Osteoblast (primary cell): ENCODE data around the gene DNAJC10. TPM values are rescaled to one million over a fixed set of nuclear protein-coding genes. Genes with fewer than 3 reads are reported as not detected.

Source experiments
- DNase-seq: peaks from one replicate; pipeline ENCODE4 v3.0.0; 2011; ENCODE audit warnings: low spot score, mixed read lengths; ENCODE audit not compliant: insufficient read length; ENCODE audit errors: missing footprints
- H2AFZ ChIP-seq: 2 replicates; pipeline ENCODE4 v1.6.0; 2011; ENCODE audit warnings: mild to moderate bottlenecking, low read length
- H3K27ac ChIP-seq: 2 replicates; pipeline ENCODE4 v1.5.1; 2011; ENCODE audit warnings: mild to moderate bottlenecking, low read depth, low read length, moderate library complexity
- H3K27me3 ChIP-seq: 2 replicates; pipeline ENCODE4 v1.6.0; 2012; ENCODE audit warnings: mild to moderate bottlenecking, control low read depth, inconsistent platforms, low read length, moderate library complexity; ENCODE audit not compliant: insufficient read depth
- H3K36me3 ChIP-seq: 2 replicates; pipeline ENCODE4 v1.5.1; 2011; ENCODE audit warnings: mild to moderate bottlenecking, low read length, control low read depth, moderate library complexity; ENCODE audit not compliant: insufficient read depth
- H3K4me1 ChIP-seq: 2 replicates; pipeline ENCODE4 v1.5.1; 2011; ENCODE audit warnings: mild to moderate bottlenecking, low read length, control low read depth, moderate library complexity; ENCODE audit not compliant: insufficient read depth
- H3K4me2 ChIP-seq: 2 replicates; pipeline ENCODE4 v1.6.0; 2011; ENCODE audit warnings: mild to moderate bottlenecking, low read length; ENCODE audit not compliant: insufficient read depth
- H3K4me3 ChIP-seq: fragments of 200-600 bp; sonication (generic); 3 replicates; pipeline ENCODE4 v1.5.1; 2012; ENCODE audit warnings: mild to moderate bottlenecking, low read length, inconsistent platforms; ENCODE audit not compliant: insufficient read depth
- H3K79me2 ChIP-seq: 2 replicates; pipeline ENCODE4 v1.6.0; 2012; ENCODE audit warnings: mild to moderate bottlenecking, low read length, control low read depth, inconsistent platforms; ENCODE audit not compliant: insufficient read depth
- H3K9me3 ChIP-seq: 2 replicates; pipeline ENCODE4 v1.5.1; 2011; ENCODE audit warnings: low read depth, low read length, control low read depth
- H4K20me1 ChIP-seq: 2 replicates; pipeline ENCODE4 v1.6.0; 2012; ENCODE audit warnings: mild to moderate bottlenecking, low read length, control low read depth; ENCODE audit not compliant: insufficient read depth
- total RNA-seq: library from RNA; depleted of rRNA; stranded (reverse); fragments of >200 nt; gene quantifications from 2 replicates; pipeline ENCODE4 v1.2.3, GENCODE V29; 2012
- TF ChIP-seq, protein P1 (sequence below): IDR thresholded peaks from 2 replicates; pipeline ENCODE4 v1.5.1; 2011; ENCODE audit warnings: mild to moderate bottlenecking, low read depth, low read length, moderate library complexity; ENCODE audit errors: extremely low read depth

The DNAJC10 gene
- total RNA-seq, 1 donor, result 112 TPM

- H2AFZ ChIP-seq, result no peak overlapping the region
- TF ChIP-seq, protein P1, sequence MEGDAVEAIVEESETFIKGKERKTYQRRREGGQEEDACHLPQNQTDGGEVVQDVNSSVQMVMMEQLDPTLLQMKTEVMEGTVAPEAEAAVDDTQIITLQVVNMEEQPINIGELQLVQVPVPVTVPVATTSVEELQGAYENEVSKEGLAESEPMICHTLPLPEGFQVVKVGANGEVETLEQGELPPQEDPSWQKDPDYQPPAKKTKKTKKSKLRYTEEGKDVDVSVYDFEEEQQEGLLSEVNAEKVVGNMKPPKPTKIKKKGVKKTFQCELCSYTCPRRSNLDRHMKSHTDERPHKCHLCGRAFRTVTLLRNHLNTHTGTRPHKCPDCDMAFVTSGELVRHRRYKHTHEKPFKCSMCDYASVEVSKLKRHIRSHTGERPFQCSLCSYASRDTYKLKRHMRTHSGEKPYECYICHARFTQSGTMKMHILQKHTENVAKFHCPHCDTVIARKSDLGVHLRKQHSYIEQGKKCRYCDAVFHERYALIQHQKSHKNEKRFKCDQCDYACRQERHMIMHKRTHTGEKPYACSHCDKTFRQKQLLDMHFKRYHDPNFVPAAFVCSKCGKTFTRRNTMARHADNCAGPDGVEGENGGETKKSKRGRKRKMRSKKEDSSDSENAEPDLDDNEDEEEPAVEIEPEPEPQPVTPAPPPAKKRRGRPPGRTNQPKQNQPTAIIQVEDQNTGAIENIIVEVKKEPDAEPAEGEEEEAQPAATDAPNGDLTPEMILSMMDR, result no peak
- H3K4me2 ChIP-seq, result no peak overlapping the region
- H4K20me1 ChIP-seq, result no peaks in the 10 kb centered on the region
- H3K4me3 ChIP-seq, result no peak overlapping the region
- H3K79me2 ChIP-seq, result no peaks in the 10 kb centered on the region
- H3K27ac ChIP-seq, result no peak overlapping the region
- DNase-seq, result no peak
- H3K4me1 ChIP-seq, result no peaks in the 10 kb centered on the region
- no peaks in the 10 kb centered on the region for H3K9me3 ChIP-seq
- no peaks in the 10 kb centered on the region for H3K36me3 ChIP-seq
- H3K27me3 ChIP-seq, result no peaks in the 10 kb centered on the region
These were observed 111.3 kb downstream of the DNAJC10 start for GRCh38 chr2:182827182-182827879.

DNA sequence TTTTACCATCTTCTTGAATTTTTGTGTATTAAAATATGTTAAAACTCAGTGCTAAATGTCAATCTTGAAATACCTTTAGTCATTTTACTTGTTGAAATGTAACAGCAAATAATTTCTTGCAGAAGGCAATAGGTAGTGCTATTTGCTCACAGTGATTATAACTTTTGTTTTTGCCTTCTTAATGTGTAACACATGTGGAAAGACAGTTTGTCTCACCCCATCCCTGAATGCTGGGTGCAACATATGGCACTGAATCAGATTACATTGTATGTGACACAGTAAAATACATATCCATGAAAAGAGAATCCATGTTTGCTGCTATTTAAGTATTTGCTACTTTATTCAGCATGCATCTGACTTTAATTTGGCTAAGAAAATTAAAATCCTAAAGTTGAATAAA, 115.0 kb downstream of the DNAJC10 start:
- no peak overlapping the region for H2AFZ ChIP-seq
- no peak overlapping the region for H3K4me2 ChIP-seq
- no peaks in the 10 kb centered on the region for H3K4me1 ChIP-seq
- DNase-seq, result no peak
- H3K36me3 ChIP-seq, result no peaks in the 10 kb centered on the region
- H3K9me3 ChIP-seq, result no peaks in the 10 kb centered on the region
- H3K27ac ChIP-seq, result no peak overlapping the region
- TF ChIP-seq, protein P1, result no peak
- no peaks in the 10 kb centered on the region for H3K79me2 ChIP-seq
- peaks cover 4% of the 10 kb centered on the region for H3K27me3 ChIP-seq
- no peak overlapping the region for H3K4me3 ChIP-seq
- no peaks in the 10 kb centered on the region for H4K20me1 ChIP-seq

GRCh38 chr2:182831921-182832320, 115.9 kb downstream of the DNAJC10 start:
- TF ChIP-seq, protein P1, result no peak
- no peaks in the 10 kb centered on the region for H4K20me1 ChIP-seq

GRCh38 chr2:182833084-182833854, 117.2 kb downstream of the DNAJC10 start:
- no peak overlapping the region for H3K4me3 ChIP-seq
- no peaks in the 10 kb centered on the region for H3K4me1 ChIP-seq
- no peaks in the 10 kb centered on the region for H4K20me1 ChIP-seq
- no peaks in the 10 kb centered on the region for H3K36me3 ChIP-seq
- H3K27me3 ChIP-seq, result peaks cover 8% of the 10 kb centered on the region
- no peaks in the 10 kb centered on the region for H3K9me3 ChIP-seq
- H3K27ac ChIP-seq, result no peak overlapping the region
- H3K79me2 ChIP-seq, result no peaks in the 10 kb centered on the region
- no peak for DNase-seq
- H2AFZ ChIP-seq, result no peak overlapping the region
- TF ChIP-seq, protein P1, result no peak
- no peak overlapping the region for H3K4me2 ChIP-seq

More at GRCh38 chr2:182831921-182832320, 115.9 kb downstream of the DNAJC10 start:
- DNase-seq, result no peak
- Histone ChIP-seq H3K4me1 (no peaks in the 10 kb centered on the region), H3K79me2 (no peaks in the 10 kb centered on the region), H3K4me3 (no peak overlapping the region), H3K27me3 (peaks cover 4% of the 10 kb centered on the region), H3K27ac (no peak overlapping the region), H3K4me2 (no peak overlapping the region), H3K36me3 (no peaks in the 10 kb centered on the region), H3K9me3 (no peaks in the 10 kb centered on the region), H2AFZ (no peak overlapping the region)
